GM18868 (cell line): ENCODE data around the gene GNS.

Experiments
- ATAC-seq: cut with Tn5 transposase; IDR thresholded peaks from one replicate; pipeline ENCODE4 v1.9.1; 2021; ENCODE audit warnings: mild to moderate bottlenecking, moderate library complexity; ENCODE audit not compliant: unreplicated experiment

Gene GNS

DNA sequence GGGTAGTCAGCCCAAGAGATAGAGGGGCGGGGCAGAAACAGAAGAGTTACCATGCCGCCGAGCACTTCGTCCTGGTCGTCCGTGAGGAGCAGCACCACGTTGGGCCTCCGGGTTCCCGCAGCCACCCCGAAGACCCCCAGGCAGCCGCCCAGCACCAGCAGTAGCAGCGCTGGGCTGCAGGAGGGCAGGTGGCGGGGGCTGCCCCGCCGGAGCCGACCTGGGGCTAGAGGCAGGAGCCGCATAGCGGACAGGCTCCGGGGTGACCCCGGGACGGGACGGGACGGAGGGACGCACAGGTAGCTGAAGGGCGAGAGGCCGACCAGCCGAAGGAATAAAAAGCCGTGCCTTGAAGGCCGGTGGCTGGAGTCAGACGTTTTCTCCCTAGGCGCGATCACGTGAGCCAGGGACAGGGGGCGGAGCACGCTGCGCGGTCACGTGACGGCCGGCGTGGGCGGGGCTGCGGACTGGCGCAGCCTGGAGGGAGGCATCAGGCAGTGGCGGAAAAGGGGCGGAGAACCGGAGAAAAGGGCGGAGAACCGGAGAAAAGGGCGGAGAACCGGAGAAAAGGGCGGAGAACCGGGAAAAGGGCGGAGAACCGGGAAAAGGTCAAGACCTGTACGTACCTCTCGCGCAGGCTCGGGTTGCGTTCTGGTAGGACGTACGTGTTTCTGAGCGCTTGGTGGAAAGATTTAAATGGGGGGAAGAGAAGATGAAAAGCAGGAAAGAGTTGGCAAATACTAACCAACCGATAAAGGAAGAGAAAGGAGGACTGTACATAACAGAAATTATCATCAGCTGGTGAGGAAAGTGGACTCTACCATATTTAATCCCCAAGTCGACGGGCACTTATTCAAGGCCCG, at the start of gene GNS:
Gene GNS, minus strand, starts transcription at position 372 of the 860 bp plus-strand sequence. Its CDS starts 130 bp downstream, at position 242.
- ATAC-seq = peak; percentile 87

DNA sequence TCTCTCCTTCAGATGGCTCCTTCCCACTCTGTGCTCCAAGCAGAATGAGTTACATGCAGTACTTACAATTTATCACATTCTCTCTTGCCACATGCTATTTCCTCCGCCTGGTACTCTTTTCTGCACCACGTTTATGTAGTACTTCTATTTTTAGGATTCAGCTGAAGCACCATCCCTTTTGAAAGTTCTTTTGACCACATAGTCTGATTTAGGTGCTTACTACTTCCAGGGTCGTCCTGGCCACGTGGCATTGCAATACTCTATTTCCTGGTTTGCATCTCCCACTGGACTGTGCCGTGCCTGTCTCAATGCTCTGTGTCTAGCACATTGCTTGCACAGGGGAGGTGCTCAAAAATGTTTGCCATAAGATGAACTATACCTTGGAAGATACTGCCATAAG, 48.9 kb upstream of the GNS start:
- ATAC-seq = peak; percentile 69

DNA sequence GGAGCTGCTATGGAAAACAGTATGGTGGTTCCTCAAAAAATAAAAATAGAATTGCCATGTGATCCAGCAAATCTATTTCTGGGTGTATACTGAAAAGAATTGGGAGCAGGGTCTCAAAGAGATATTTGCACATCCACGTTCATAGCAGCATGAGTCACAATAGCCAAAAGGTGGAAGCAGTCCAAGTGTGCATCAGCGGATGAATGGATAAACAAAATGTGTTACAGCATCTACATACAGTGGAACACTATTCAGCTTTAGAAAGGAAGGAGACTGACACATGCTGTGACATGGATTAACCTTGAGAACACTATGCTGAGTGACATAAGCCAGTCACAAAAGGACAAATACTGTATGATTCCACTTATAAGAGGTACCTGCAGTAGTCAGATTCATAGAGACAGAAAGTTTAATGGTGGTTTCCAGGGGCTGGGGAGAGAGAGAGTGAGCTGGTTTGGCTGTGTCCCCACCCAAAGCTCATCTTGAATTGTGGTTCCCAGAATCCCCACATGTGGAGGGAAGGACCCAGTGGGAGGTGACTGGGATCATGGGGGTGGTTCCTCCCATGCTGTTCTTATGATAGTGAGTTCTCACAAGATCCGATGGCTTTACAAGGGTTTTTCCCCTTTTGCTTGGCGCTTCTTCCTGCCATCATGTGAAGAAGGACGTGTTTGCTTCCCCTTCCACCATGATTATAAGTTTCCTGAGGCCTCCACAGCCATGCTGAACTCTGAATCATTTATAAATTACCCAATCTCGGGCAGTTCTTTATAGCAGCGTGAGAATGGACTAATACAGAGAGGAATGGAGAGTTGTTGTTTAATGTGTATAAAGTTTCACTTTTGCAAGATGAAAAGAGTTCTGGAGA, 47.6 kb upstream of the GNS start:
- no peak for ATAC-seq

DNA sequence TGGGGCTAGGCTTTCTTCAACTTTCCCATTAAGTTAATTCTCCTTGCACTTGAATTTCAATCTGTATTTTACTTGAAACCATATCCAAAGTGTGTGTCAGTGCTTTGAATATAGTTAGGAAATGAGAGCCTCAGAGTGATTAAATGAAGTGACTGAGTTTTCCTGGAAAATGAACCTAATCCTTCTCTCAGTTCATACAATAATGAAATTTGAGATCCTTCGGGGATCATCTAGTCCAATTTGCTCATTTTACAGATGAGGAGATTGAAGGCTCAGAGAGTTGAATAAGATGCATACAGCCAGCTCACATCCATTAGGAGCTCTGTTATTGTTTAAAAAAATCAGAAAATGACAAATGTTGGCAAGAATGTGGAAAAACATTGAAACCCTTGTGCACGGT, 47.0 kb upstream of the GNS start:
- no peak for ATAC-seq

DNA sequence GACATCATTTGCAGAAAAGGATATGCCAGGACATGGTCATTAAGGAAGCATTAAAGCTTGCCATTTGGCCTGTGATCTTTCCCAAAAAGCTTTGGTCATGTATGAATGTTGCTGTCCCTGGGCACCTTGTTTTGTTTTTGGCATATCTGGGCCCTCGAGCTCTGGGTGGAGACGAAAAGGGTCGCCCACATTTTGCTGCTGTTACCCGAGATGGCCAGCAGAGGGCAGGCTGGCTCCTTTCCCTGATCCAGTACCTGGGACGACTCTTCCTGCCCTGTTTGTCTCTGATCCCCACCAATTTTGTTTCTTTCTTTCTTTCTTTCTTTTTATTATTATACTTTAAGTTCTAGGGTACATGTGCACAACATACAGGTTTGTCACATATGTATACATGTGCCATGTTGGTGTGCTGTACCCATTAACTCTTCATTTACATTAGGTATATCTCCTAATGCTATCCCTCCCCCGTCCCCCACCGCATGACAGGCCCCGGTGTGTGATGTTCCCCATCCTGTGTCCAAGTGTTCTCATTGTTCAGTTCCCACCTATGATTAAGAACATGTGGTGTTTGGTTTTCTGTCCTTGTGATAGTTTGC, 43.1 kb upstream of the GNS start:
- ATAC-seq = peak; percentile 45

DNA sequence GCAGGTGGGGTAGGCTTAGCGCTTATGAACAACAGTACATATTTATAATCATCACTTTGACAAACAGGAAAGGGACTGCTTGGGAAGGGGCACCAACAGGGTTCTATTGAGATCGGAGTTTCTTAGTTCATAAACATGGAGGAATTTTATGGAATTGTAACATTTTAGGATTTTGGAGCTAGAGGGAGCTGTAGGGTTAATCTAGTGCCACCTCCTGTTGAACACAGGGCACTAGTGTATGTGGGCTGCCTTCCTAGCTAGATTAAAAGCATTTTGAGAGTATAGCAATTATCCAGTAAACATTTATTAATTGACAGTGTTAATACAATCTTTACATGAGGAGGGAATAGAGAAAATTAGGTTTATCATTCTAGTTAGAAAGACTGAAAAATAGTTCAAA, 42.2 kb upstream of the GNS start:
- no peak for ATAC-seq

DNA sequence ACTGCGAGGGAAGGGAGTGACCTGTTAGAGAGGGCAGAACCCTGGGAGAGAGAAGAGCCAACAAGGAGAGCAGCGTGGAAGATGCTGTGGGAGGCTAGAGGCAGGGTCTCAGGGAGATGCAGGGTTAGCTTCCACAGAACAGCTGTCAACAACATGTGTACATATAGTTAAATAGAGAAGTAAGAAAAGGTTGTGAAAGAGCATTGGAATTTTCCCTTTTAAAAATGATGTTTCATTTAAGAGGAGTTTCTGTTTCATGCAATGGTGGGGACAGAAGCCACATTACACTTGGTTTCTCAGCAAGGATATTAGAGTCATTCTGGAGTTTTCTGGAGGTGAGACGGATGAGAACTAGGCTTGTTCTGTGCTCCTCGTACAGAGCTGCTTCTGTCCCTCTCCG, 41.4 kb upstream of the GNS start:
- ATAC-seq = peak; percentile 73

DNA sequence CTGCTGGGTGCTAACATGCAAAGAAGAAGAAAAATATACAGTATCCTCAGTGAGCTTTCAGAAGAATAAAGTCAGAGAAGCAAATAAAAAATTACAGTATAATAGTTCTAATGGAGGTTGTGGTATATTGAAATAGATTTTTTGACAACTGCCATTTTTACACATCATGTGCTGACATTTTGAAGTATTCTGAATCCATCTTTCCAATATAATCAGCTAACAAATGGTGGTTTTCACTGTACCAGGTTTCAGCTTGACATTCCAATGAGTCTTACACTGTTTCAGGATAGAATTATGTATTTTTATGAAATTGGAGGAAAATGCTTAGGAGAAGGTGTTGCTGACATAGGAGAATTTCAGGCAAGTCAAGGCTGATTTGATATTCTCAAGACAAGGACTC, 39.0 kb upstream of the GNS start:
- ATAC-seq = no peak

DNA sequence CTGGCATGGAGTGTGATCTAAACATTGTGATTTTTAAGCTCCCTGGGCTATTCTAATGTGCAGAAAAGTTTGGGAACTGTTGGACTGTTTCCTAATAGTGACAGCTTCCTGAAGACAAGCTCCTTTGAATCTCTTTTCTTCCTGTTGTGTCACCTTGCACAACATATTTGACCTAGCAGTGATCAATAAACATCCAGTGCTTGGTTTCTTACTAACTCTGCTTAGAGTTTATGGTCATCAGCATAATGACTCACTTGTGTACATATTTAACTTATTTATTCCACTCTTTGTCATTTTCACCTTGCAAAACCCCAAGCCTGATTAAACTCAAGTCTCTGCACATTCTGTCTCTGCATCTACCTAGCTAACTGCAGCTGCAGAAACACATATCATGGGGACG, 38.0 kb upstream of the GNS start:
- ATAC-seq = no peak

DNA sequence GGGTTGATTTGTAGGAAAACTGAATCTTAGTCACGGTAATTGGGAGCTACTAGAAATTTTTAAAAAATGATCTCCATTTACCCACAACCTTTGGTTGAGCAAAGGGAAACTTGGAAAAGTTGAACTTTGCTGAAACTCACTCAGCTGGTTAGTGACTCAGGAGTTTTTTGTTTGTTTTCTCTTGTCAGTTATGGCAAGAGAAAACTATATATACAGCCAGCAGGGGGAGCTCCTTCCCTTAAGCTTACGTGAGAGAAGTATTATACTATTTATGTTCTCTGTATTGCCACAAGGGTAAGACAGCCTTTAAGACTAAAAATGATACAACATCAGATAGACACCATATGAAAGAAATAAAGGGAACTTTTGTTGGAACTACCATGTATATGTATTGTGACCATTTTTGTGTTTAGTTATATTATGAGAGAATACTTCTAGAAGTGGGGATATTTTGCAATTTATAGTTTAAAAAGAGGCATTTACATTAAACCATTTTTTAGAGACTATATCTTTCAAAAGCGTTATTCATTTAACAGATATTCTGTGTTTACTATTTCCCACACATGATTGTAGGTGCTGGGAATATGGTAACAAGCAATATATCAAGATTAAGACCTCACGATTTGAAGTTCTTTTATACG, 37.1 kb upstream of the GNS start:
- ATAC-seq = peak; percentile 67

DNA sequence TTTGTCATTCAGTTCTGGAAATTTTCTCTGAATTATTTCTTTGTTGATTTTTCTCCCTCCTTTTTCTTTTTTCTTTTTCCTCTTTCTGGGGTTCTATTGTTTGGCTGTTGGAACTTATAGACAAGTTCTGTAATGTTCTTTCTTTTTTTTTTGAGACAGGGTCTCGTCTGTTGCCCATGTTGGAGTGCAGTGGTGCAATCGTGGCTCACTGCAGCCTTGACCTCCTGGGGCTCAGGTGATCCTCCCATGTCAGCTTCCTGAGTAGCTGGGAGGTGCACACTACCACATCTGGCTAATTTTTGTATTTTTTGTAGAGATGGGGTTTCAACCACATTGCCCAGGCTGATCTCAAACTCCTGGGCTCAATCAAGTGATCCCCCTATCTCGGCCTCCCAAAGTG, 35.1 kb upstream of the GNS start:
- ATAC-seq = no peak

DNA sequence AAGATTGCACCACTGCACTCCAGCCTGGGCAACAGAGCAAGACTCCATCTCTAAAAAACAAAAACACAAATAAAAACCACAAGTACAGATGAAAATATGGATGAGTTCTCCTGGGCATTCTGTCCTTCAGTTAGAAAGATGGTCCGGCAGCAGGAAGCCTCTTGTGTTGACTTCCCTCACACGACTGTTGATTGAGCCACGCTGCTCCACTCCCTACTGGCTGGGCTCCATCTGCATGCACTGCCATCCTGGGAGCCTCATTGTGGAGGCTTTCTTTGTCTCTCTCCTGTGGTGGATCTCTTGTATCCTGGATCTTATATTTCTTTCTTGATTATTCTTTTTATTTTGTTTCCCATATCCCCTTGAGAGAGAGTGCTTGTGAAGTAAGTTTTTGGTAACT, 34.4 kb upstream of the GNS start:
- ATAC-seq = no peak

DNA sequence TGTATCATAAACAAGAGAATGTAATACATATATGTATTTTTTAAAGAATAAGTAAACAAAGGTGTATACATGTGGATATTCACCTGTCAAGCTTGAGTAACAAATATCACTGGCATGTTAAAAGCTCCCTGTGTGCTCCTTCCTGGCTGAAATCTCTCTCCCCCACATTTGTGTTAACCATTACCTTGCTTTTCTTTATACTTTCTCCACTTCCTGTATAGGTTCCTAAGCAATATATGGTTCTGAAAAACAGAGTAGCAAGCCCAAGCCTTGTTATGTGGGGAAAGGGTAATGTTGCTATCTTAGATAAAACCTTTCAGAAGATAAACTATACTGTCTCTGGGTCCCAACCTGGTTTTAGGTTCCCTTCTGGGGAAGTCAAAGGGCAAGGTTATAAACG, 32.9 kb upstream of the GNS start:
- no peak for ATAC-seq

DNA sequence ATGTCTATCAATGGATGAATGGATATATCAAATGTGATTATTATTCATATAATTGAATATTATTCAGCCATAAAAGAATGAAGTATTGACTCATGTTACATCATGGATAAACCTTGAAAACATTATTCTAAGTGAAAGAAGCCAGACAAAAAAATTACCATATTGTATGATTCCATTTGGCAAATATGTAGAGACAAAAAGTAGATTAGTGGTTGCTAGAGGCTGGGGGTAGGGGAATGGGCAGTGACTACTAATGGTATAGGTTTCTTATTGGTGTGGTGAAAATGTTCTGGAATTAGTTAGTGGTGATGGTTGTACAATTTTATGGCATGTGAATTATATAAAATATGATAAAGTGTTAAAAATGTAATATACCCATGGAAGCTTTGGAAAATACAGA, 31.8 kb upstream of the GNS start:
- ATAC-seq = no peak

DNA sequence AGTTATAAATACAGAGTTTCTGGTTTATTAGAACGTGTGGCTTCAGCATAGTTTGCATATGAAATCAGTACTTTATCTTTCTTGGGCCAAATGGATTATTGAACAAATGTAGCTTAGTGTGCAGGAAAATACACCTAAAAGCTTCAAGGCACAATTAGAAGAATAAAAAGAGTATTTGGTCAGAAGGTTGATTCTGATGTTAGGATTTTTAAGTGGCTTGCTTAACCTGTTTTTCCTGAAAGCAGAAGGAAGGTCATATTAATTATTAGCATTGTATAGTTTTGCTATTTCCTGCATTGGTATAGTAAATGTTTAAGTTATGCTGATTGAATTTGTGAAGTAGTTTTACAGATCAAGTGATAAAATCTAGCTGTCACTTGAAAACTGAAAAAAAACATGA, 31.0 kb upstream of the GNS start:
- ATAC-seq = no peak

DNA sequence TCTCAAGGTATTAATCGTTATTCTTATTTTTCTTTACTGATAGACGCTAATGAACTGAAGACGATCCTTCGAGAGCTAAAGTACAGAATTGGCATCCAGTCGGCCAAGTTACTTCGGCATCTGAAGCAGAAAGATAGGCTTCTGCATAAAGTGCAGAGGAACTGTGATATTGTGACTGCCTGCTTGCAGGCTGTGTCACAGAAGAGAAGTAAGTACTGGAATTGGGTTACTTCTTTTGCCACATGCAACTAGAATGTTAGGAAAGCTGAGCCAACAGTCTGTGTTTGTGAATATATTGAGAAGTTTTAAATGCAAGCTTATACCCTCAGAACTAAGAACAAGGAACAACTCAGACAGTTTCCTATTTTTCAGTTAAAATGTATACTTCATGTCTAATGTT, 26.6 kb upstream of the GNS start:
- ATAC-seq = no peak

DNA sequence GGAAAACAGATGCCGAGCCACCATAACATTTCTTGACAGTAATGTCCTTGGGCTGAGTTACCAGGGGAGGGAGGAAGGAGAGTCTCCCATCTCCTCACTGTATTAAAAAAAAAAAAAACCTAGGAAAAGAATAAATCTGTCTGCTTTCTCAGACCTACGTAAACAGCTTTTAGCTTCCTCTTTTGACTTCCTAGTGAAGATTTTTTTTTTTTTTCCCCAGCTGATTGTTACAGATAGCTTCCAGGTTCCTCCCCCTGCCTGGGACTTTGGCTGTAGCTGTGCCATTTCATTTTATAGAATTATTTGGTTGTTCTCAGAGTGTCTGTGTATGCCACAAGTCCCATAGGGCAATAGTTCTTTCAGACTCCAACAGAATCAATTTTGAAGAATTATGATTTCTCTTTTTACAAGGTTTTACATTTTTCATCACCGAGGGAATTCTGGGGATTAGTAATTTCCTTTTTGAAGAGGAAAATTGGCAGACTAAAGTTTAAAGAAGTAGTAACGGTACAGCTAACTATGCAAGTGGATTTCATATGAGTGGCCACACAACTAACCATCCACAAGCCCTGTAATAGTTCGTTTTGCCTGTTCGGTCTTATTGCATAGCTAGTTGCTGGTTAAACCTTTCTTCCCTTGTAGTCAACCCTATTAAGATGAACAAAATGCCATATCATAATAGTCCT, 23.1 kb upstream of the GNS start:
- no peak for ATAC-seq

DNA sequence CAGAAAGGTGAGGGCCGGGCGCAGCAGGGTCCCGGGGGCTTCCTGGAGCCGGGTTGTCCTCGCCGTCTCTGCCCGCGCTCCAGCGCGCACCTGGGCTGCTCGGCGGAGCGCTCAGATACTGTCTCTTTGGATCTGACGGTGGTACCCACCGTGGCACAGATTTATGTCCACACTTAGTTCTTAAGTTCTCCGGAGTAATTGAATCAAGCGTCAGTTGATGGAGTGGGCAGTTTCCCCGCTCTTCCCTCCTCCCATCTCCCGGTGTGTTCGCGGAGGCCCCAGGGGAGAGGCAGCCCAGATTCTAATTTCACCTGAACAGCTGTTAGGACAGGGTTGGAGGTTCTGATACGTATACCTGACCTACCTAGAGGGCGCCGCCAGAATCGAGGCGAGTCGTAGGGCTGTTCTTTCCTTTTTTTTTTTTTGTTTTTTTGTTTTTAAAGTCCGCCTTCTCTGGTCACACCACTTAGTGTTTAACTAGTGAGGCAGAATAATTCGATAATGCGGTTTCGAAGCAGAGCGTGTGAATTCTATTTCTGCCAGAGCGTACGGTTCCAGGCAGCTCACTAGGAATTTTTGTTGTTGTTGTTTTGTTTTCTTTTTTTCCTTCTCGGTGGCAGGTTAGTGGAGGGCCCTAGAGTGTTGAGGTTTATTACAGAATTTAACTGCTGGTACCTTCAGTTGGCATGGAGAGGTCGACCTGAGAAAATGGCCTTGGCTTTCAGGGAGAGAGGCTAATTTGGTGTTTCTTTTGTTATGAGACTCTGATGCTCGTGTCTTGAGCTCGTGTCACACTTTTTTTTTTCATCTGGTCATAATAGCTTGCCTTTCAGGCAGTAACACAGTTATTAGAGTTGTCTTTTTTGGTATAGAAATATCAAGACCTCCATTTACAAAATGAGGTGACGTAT, 22.3 kb upstream of the GNS start:
- peak; percentile 26 for ATAC-seq

DNA sequence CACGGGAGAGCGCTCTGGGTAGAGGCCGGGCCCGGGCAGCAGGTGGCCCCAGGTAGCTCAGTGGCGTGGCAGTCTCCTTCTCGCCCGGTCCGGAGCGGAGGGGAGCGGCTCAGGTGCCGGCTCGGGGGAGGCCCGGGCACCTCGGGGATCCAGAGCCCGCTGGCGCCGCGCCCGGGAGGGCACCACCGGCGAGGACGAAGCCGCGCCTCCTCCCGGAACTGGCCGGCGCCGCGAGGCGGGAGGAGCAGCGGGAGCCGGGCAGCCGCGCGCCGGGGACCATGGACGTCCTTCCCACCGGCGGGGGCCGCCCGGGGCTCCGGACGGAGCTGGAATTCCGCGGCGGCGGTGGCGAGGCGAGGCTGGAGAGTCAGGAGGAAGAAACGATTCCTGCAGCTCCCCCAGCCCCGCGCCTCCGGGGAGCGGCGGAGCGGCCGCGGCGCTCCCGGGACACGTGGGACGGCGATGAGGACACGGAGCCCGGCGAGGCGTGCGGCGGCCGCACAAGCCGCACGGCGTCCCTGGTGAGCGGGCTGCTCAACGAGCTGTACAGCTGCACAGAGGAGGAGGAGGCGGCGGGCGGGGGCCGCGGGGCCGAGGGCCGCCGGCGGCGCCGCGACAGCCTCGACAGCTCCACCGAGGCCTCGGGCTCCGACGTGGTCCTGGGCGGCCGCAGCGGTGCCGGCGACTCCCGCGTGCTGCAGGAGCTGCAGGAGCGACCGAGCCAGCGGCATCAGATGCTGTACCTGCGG, 21.5 kb upstream of the GNS start:
- peak; percentile 57 for ATAC-seq
